GM12874 (cell line): ENCODE data around the gene SH3GL3.

ENCODE experiments used
- CTCF ChIP-seq: IDR thresholded peaks from 2 replicates; pipeline ENCODE4 v1.5.1; 2011; ENCODE audit warnings: low read depth, mild to moderate bottlenecking, control low read depth, low read length, moderate library complexity; ENCODE audit not compliant: insufficient read depth

Gene SH3GL3

GRCh38 chr15:83487519-83487918 is 40.4 kb downstream of the SH3GL3 start:
- no peak for TF ChIP-seq CTCF

DNA sequence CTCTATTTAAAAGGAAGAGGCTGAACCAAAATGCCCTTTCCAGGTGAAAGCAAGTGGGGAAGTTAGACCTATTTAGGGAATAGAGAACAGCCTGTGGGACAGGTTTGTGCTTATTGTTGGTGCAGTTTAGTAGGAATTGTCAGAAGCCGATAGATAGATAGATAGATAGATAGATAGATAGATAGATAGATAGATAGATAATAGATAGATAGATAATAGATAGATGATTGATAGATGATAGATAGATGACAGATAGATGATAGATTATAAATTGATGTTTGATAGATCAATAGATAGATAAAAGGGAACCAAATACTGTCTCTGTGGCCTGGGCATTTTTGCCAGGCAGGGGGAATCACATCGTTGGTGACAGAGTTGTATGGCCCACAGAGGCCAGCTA is 42.5 kb downstream of the SH3GL3 start:
- no peak for TF ChIP-seq CTCF

- TF ChIP-seq CTCF = no peak
Measured at GRCh38 chr15:83491486-83491885, 44.3 kb downstream of the SH3GL3 start.

- no peak for TF ChIP-seq CTCF
Measured at GRCh38 chr15:83496766-83497165, 49.6 kb downstream of the SH3GL3 start.

GRCh38 chr15:83498374-83498773 is 51.2 kb downstream of the SH3GL3 start:
- TF ChIP-seq CTCF = no peak

GRCh38 chr15:83498801-83499200 is 51.7 kb downstream of the SH3GL3 start:
- no peak for TF ChIP-seq CTCF

DNA sequence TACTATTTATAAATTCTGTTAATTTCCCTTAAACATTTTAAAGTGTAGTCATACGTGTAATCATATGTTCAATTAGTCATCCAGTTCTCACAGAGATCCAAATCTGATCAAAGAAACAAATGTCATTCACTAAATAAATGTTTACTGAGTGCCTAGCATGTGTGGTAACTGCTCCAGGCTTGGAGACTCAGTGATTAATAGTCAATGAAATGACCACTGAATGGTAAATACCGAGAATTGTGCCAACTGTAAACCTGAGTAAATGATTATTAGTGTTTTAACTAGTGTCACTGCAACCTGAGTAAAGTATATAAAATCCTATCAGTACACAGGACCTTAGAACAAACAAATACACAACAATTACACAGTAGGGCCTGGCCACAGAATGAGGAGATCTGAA is 52.3 kb downstream of the SH3GL3 start:
- no peak for TF ChIP-seq CTCF

GRCh38 chr15:83503595-83504364 is 56.6 kb downstream of the SH3GL3 start:
- TF ChIP-seq CTCF = no peak
